NT2/D1 (cell line): ENCODE data around the gene LGALS14.
"Not testable (repeated sequence)": the region's sequence is repeated elsewhere in the genome, so short reads cannot be mapped to it uniquely, and the experiment has no call there.

Experiments
- DNase-seq: peaks from one replicate; pipeline ENCODE4 v3.0.0-alpha.2; 2011; ENCODE audit warnings: low read depth, low spot score
- H3K27me3 ChIP-seq: 2 replicates; pipeline ENCODE4 v1.6.0; 2011; ENCODE audit warnings: mild to moderate bottlenecking; ENCODE audit not compliant: insufficient read length, insufficient read depth
- H3K36me3 ChIP-seq: 2 replicates; pipeline ENCODE4 v1.6.1; 2011; ENCODE audit warnings: mild to moderate bottlenecking, low read length, mixed read lengths; ENCODE audit not compliant: insufficient read depth, insufficient read length
- H3K4me1 ChIP-seq: 2 replicates; pipeline ENCODE4 v1.5.1; 2011; ENCODE audit not compliant: insufficient read depth, insufficient read length
- H3K4me3 ChIP-seq: 2 replicates; pipeline ENCODE4 v1.5.1; 2011; ENCODE audit warnings: low read depth; ENCODE audit not compliant: insufficient read length
- H3K9ac ChIP-seq: 2 replicates; pipeline ENCODE4 v1.6.0; 2011; ENCODE audit warnings: low read depth; ENCODE audit not compliant: insufficient read length
- H3K9me3 ChIP-seq: 2 replicates; pipeline ENCODE4 v1.5.1; 2011; ENCODE audit warnings: mild to moderate bottlenecking, low read length; ENCODE audit not compliant: insufficient read depth
- SUZ12 ChIP-seq: IDR thresholded peaks from 2 replicates; pipeline ENCODE4 v1.6.1; 2011; ENCODE audit not compliant: insufficient read length, insufficient read depth; ENCODE audit errors: extremely low read depth
- YY1 ChIP-seq: IDR thresholded peaks from 2 replicates; pipeline ENCODE4 v1.6.1; 2011; ENCODE audit not compliant: insufficient read length, insufficient read depth
- ZNF274 ChIP-seq: IDR thresholded peaks from 2 replicates; pipeline ENCODE4 v1.6.1; 2011; ENCODE audit warnings: mild to moderate bottlenecking, low read depth, low read length

Gene LGALS14

DNA sequence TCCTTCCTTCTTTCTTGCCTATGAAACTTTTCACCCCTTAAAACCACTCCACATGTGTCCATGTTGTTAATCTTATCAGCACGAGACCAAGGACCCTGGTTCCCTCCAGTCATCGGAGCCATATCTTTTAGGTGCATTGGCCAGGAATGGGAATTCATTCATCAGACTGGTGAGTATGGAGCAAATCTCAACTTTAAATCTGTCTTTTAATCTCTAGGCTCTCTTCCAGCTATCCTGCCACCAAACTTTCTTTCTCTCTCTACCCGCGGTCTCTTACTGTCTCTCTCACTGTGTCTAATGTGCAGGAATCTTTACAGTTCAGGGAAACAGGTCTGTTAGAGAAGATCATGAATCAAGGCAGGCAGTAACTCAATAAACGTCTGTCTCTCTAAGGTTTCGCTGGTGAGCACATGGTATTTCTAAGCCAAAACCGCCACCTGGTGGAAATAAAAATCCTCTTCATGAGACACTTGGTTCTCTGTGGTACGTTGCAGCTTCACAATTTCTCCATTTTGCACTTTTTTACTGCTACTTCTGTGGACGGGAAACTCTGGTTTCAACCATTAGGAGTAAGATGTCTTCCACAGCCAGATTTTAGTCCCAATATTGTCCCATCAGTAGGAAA, 32.4 kb upstream of the LGALS14 start:
- no peaks in the 10 kb centered on the region for H3K9me3 ChIP-seq
- no peaks in the 10 kb centered on the region for H3K36me3 ChIP-seq
- no peak overlapping the region for H3K9ac ChIP-seq
- no peak overlapping the region for H3K4me3 ChIP-seq
- TF ChIP-seq YY1 (no peak), ZNF274 (no peak), SUZ12 (no peak)
- DNase-seq: peak; percentile 27
- no peaks in the 10 kb centered on the region for H3K4me1 ChIP-seq
- H3K27me3 ChIP-seq: no peaks in the 10 kb centered on the region

- Histone ChIP-seq H3K9me3 (no peaks in the 10 kb centered on the region), H3K36me3 (no peaks in the 10 kb centered on the region), H3K9ac (no peak overlapping the region), H3K27me3 (no peaks in the 10 kb centered on the region), H3K4me3 (no peak overlapping the region), H3K4me1 (no peaks in the 10 kb centered on the region)
- no peak for TF ChIP-seq SUZ12
- no peak for TF ChIP-seq ZNF274
- TF ChIP-seq YY1: no peak
- no peak for DNase-seq
These were observed 31.8 kb upstream of the LGALS14 start for GRCh38 chr19:39672473-39672872.

GRCh38 chr19:39673862-39674261, 30.4 kb upstream of the LGALS14 start:
- not testable (repeated sequence) for H3K4me3 ChIP-seq, DNase-seq, H3K9ac ChIP-seq, H3K4me1 ChIP-seq, H3K9me3 ChIP-seq, H3K36me3 ChIP-seq, H3K27me3 ChIP-seq

DNA sequence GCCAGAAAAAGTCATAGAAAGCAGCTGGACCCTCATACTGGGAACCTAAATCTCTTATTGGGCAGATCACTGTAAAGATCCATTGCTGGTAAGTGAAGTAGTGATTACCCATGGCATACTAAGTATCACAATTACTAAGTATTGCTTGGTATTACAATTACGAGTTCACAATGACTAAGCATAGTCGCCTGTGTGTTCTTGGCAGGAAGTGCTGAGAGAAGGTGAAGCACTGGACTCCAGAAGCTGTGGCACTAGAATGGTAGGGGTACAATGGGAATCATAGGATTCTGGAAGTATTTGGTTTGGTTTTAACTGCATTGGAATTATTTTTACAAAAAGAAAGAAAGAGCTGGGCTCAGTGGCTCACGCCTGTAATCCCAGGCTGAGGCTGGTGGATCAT, 28.3 kb upstream of the LGALS14 start:
- no peaks in the 10 kb centered on the region for H3K9me3 ChIP-seq
- no peak overlapping the region for H3K4me3 ChIP-seq
- no peak for DNase-seq
- H3K4me1 ChIP-seq: no peaks in the 10 kb centered on the region
- H3K36me3 ChIP-seq: no peaks in the 10 kb centered on the region
- H3K9ac ChIP-seq: no peak overlapping the region
- no peak for TF ChIP-seq ZNF274
- TF ChIP-seq YY1: no peak
- TF ChIP-seq SUZ12: no peak
- no peaks in the 10 kb centered on the region for H3K27me3 ChIP-seq

GRCh38 chr19:39677961-39678889, 26.1 kb upstream of the LGALS14 start:
- no peak for TF ChIP-seq SUZ12
- TF ChIP-seq ZNF274: no peak
- no peak for TF ChIP-seq YY1
- no peak for DNase-seq
- Histone ChIP-seq H3K27me3 (no peaks in the 10 kb centered on the region), H3K36me3 (no peaks in the 10 kb centered on the region), H3K4me3 (no peak overlapping the region), H3K4me1 (no peaks in the 10 kb centered on the region), H3K9ac (no peak overlapping the region), H3K9me3 (no peaks in the 10 kb centered on the region)

- no peak overlapping the region for H3K9ac ChIP-seq
- no peaks in the 10 kb centered on the region for H3K9me3 ChIP-seq
- no peak for TF ChIP-seq ZNF274
- no peaks in the 10 kb centered on the region for H3K4me1 ChIP-seq
- H3K27me3 ChIP-seq: no peaks in the 10 kb centered on the region
- no peaks in the 10 kb centered on the region for H3K36me3 ChIP-seq
- DNase-seq: no peak
- H3K4me3 ChIP-seq: no peak overlapping the region
These were observed 25.1 kb upstream of the LGALS14 start for GRCh38 chr19:39679056-39679790.

- Histone ChIP-seq H3K36me3 (no peaks in the 10 kb centered on the region), H3K4me3 (no peak overlapping the region), H3K4me1 (no peaks in the 10 kb centered on the region), H3K9me3 (no peaks in the 10 kb centered on the region), H3K27me3 (no peaks in the 10 kb centered on the region), H3K9ac (no peak overlapping the region)
- DNase-seq: no peak
- no peak for TF ChIP-seq ZNF274
- no peak for TF ChIP-seq SUZ12
- no peak for TF ChIP-seq YY1
These were observed 24.5 kb upstream of the LGALS14 start for GRCh38 chr19:39679791-39680168.
